ENCODE measurements around the gene NAPA. TPM values are rescaled to one million over a fixed set of nuclear protein-coding genes. Genes with fewer than 3 reads are reported as not detected.

NAPA gene
- total RNA-seq, 1 experiment from 2014 or later = 61.3 TPM

DNA sequence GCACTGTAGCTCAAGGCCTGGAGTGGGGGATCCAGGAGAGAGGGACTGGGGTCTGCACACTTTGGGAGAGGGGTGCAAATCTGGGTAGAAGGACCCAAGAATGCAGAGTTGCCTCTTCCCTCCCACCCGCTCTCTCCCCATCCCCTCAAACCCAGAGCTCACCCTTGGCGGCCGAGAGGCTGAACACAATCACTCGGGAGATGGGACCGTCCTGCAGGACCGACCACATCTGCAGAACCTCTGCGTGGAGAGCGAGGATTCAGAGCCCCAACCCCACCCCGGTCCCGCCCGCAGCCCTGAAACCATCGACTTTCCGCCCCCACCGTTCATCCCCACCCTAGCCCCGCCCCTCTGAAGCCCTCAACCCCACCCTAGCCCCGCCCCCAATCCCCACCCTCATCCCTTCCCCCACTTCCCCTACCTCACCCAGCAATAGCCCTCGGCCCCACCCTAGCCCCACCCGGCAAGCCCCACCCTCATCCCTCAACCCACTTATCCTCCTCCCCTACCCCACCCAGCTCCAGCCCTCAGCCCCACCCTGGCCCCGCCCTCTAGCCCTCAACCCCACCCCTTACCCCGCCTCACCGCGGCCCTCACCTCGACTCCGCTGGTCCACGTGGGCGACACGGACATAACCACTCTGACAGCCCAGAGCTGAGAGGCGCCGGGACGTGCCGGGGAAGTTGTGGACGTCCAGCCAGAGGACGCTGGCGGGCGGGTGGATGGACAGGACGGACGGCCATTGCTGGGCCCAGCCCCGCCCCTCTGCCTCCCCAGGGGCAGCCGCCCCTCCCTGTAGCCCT lies 35.0 kb downstream of the NAPA start (continued):
- TF ChIP-seq SP1 (CRISPR knock-in tag; conservative IDR thresholded peaks at IDR 0.05) (peak; percentile 70; the same call in 1 of the 2 replicates), JUN (CRISPR knock-in tag; IDR thresholded peaks at IDR 0.05) (no peak), FOXJ3 (CRISPR knock-in tag; IDR thresholded peaks at IDR 0.05; ENCODE audit: borderline replicate concordance) (no peak)
- TF ChIP-seq, protein P1, sequence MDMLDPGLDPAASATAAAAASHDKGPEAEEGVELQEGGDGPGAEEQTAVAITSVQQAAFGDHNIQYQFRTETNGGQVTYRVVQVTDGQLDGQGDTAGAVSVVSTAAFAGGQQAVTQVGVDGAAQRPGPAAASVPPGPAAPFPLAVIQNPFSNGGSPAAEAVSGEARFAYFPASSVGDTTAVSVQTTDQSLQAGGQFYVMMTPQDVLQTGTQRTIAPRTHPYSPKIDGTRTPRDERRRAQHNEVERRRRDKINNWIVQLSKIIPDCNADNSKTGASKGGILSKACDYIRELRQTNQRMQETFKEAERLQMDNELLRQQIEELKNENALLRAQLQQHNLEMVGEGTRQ (CRISPR knock-in tag; IDR thresholded peaks at IDR 0.05) = 0 out of 2 replicates have a peak, but pooled peaks have one; percentile 32

DNA sequence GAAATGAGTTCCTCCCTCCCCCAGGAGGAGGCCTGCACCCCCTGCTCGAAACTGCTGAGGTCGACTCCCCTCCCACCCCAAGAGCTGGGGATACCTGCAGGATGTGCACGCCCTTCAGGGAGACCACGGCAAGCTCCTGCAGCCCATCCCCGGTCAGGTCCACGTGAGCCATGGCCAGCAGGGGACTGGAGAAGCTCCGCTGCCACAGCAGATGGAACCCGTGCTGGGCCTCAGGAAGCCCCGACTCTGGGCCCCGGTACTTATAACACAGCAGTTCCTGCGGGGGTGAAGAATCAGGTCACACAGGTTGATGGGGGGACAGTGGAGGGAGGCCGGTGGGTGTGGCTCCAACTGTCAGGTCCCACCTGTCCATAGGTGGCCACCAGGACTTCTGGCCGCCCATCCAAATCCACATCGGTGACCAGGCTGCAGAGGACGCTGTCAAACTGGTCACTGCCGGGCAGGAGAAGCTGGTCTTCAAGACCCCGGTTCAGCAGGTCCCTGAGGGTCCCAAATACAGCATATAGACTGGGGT lies 38.4 kb downstream of the NAPA start:
- Mint-ChIP-seq H3K27ac (no peak overlapping the region), H3K4me1 (peaks cover 13% of the 10 kb centered on the region)
- CTCF ChIA-PET = interaction anchor here (2.1 kb wide), 1 partner anchor 40 kb away, joined by 10 read pairs; no protein-coding TSS in a partner anchor

DNA sequence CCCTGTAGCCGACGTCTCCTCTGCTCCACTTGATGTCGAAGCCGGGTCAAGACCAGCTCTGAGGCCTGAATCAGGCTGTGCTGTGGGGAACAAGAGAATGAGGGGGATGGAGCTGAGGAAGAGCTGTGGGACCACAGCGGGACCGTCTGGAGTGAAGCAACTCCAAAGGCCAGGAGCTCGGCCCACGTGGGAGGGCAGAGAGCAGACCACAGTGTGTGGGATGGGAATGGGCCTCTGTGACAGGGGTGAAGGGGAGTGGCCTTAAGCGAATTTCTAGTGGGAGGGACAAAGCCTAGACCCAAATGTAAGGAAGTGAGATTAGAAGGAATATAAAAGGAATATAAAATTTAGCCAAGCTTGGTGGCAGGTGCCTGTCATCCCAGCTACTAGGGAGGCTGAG lies 39.4 kb downstream of the NAPA start:
- ChIA-PET POLR2A (no interaction called here), CTCF (interaction anchor here (1.0 to 2.1 kb wide), 2 partner anchors 9 to 39 kb away, joined by 3 to 10 read pairs; partner anchors contain the start of gene KPTN)
- DNase-seq (ENCODE audit: low spot score) (no peak), ATAC-seq (no peak)
- no peak overlapping the region for H3K27ac Mint-ChIP-seq
- no peaks in the 10 kb centered on the region for H3K9me3 Mint-ChIP-seq
- no peaks in the 10 kb centered on the region for H3K36me3 Mint-ChIP-seq
- no peak overlapping the region for H3K4me3 Mint-ChIP-seq
- peaks cover 13% of the 10 kb centered on the region for H3K27me3 Mint-ChIP-seq (ENCODE audit: low read depth)
- H3K4me1 Mint-ChIP-seq = peaks cover 15% of the 10 kb centered on the region
- TF ChIP-seq, protein P2, sequence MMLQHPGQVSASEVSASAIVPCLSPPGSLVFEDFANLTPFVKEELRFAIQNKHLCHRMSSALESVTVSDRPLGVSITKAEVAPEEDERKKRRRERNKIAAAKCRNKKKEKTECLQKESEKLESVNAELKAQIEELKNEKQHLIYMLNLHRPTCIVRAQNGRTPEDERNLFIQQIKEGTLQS (CRISPR knock-in tag; conservative IDR thresholded peaks at IDR 0.05) = no peak
- TF ChIP-seq PRRX2 (CRISPR knock-in tag; IDR thresholded peaks at IDR 0.05) (no peak), ZNF138 (CRISPR knock-in tag; conservative IDR thresholded peaks at IDR 0.05) (no peak), CBFB (CRISPR knock-in tag; IDR thresholded peaks at IDR 0.05; ENCODE audit: low read depth) (no peak), NR1H2 (CRISPR knock-in tag; IDR thresholded peaks at IDR 0.05) (no peak), ZNF416 (CRISPR knock-in tag; IDR thresholded peaks at IDR 0.05) (no peak), FOXJ3 (CRISPR knock-in tag; IDR thresholded peaks at IDR 0.05; ENCODE audit: borderline replicate concordance) (no peak), RORB (CRISPR knock-in tag; IDR thresholded peaks at IDR 0.05) (no peak)
- TF ChIP-seq, protein P3, sequence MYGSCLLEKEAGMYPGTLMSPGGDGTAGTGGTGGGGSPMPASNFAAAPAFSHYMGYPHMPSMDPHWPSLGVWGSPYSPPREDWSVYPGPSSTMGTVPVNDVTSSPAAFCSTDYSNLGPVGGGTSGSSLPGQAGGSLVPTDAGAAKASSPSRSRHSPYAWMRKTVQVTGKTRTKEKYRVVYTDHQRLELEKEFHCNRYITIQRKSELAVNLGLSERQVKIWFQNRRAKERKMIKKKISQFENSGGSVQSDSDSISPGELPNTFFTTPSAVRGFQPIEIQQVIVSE (CRISPR knock-in tag; IDR thresholded peaks at IDR 0.05; ENCODE audit: borderline replicate concordance) = no peak
- TF ChIP-seq, protein P4, sequence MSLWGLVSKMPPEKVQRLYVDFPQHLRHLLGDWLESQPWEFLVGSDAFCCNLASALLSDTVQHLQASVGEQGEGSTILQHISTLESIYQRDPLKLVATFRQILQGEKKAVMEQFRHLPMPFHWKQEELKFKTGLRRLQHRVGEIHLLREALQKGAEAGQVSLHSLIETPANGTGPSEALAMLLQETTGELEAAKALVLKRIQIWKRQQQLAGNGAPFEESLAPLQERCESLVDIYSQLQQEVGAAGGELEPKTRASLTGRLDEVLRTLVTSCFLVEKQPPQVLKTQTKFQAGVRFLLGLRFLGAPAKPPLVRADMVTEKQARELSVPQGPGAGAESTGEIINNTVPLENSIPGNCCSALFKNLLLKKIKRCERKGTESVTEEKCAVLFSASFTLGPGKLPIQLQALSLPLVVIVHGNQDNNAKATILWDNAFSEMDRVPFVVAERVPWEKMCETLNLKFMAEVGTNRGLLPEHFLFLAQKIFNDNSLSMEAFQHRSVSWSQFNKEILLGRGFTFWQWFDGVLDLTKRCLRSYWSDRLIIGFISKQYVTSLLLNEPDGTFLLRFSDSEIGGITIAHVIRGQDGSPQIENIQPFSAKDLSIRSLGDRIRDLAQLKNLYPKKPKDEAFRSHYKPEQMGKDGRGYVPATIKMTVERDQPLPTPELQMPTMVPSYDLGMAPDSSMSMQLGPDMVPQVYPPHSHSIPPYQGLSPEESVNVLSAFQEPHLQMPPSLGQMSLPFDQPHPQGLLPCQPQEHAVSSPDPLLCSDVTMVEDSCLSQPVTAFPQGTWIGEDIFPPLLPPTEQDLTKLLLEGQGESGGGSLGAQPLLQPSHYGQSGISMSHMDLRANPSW (CRISPR knock-in tag; conservative IDR thresholded peaks at IDR 0.05; ENCODE audit: low read depth) = no peak
- TF ChIP-seq, protein P1 (CRISPR knock-in tag; IDR thresholded peaks at IDR 0.05) = no peak
- TF ChIP-seq, protein P5, sequence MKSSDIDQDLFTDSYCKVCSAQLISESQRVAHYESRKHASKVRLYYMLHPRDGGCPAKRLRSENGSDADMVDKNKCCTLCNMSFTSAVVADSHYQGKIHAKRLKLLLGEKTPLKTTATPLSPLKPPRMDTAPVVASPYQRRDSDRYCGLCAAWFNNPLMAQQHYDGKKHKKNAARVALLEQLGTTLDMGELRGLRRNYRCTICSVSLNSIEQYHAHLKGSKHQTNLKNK (CRISPR knock-in tag; IDR thresholded peaks at IDR 0.05) = no peak
- TF ChIP-seq, protein P6, sequence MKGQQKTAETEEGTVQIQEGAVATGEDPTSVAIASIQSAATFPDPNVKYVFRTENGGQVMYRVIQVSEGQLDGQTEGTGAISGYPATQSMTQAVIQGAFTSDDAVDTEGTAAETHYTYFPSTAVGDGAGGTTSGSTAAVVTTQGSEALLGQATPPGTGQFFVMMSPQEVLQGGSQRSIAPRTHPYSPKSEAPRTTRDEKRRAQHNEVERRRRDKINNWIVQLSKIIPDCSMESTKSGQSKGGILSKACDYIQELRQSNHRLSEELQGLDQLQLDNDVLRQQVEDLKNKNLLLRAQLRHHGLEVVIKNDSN (CRISPR knock-in tag; IDR thresholded peaks at IDR 0.05) = no peak

More for the DNA sequence above, 38.4 kb downstream of the NAPA start:
- POLR2A ChIA-PET = interaction anchor here (0.6 kb wide), 1 partner anchor 189 kb away, joined by 6 read pairs; no protein-coding TSS in a partner anchor
- no peaks in the 10 kb centered on the region for H3K9me3 Mint-ChIP-seq
- no peak overlapping the region for H3K4me3 Mint-ChIP-seq
- ATAC-seq (no peak), DNase-seq (ENCODE audit: low spot score) (no peak)
- H3K36me3 Mint-ChIP-seq = no peaks in the 10 kb centered on the region
- H3K27me3 Mint-ChIP-seq (ENCODE audit: low read depth) = peaks cover 13% of the 10 kb centered on the region
- no peak for TF ChIP-seq ESRRA (CRISPR knock-in tag; IDR thresholded peaks at IDR 0.05; ENCODE audit: borderline replicate concordance)
- TF ChIP-seq, protein P4 (CRISPR knock-in tag; conservative IDR thresholded peaks at IDR 0.05; ENCODE audit: low read depth) = no peak
- no peak for TF ChIP-seq JAZF1 (CRISPR knock-in tag; IDR thresholded peaks at IDR 0.05)
- TF ChIP-seq MXD4 (CRISPR knock-in tag; IDR thresholded peaks at IDR 0.05; ENCODE audit: borderline replicate concordance) = no peak
- TF ChIP-seq FOXJ3 (CRISPR knock-in tag; IDR thresholded peaks at IDR 0.05; ENCODE audit: borderline replicate concordance) = no peak
